ENCODE results near the gene CABP2.
"Not testable (repeated sequence)": the region's sequence is repeated elsewhere in the genome, so short reads cannot be mapped to it uniquely, and the experiment has no call there.

CABP2 gene

DNA sequence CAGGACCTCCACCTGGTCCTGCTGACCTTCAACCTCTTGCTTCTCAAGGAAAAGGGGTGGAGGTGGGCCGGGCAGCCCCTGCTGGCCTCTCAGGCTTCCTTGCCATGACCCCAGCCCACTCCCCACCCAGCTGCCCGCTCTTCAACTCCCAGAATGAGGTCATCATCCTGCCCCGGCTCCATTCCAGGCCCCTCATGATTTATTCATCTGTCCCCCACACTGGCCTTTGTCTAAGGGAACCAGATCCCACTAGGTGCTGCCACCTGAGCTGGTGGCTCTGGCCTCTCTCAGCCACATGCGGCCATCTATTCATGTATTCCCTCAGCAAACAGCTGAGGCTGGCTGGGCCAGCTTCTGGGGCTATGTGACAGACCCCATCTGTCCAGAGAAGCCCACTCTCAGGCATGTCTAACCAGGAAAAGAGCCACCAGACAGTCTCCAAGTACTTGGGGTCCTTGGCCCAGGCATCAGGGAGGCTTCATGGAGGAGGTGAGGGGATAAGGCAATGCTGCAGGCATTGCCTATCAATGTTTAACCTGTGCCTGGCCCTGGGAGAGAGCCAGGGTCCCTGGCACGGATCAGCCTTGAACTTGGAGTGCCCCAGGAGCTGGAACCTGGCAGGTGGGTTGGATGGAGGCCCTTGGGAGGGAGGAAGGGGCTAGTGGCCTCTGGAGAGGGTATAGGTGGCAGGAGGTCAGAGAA is 2.2 kb upstream of the CABP2 start:
- Histone ChIP-seq H3K36me3 (ENCODE audit: insufficient read depth, low read length) (no peaks in the 10 kb centered on the region), H3K9me3 (ENCODE audit: control insufficient read depth, insufficient read depth, low read length) (no peaks in the 10 kb centered on the region), H3K4me1 (ENCODE audit: insufficient read depth, low read length) (no peaks in the 10 kb centered on the region), H3K9ac (ENCODE audit: low read depth, low read length) (no peak overlapping the region)

DNA sequence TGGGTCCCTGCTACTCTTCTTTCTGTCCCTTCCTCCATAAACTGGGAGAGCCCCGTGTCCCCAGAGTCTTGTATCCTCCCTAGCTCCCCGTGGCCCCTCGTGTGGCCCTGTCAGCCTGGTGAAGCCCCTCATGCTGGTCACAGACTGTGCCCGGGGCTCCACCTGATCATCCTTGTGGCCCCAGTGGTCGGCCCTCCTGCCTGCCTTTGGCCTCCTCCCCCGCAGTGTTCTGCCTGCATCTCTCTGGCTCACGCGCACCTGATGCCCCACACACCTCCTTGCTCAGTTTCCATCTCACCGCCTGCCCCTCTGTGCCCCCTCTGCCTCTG is 1.2 kb upstream of the CABP2 start:
- no peaks in the 10 kb centered on the region for H3K4me1 ChIP-seq (ENCODE audit: insufficient read depth, low read length)
- H3K9me3 ChIP-seq (ENCODE audit: control insufficient read depth, insufficient read depth, low read length), result no peaks in the 10 kb centered on the region
- no peaks in the 10 kb centered on the region for H3K36me3 ChIP-seq (ENCODE audit: insufficient read depth, low read length)
- no peak overlapping the region for H3K9ac ChIP-seq (ENCODE audit: low read depth, low read length)

DNA sequence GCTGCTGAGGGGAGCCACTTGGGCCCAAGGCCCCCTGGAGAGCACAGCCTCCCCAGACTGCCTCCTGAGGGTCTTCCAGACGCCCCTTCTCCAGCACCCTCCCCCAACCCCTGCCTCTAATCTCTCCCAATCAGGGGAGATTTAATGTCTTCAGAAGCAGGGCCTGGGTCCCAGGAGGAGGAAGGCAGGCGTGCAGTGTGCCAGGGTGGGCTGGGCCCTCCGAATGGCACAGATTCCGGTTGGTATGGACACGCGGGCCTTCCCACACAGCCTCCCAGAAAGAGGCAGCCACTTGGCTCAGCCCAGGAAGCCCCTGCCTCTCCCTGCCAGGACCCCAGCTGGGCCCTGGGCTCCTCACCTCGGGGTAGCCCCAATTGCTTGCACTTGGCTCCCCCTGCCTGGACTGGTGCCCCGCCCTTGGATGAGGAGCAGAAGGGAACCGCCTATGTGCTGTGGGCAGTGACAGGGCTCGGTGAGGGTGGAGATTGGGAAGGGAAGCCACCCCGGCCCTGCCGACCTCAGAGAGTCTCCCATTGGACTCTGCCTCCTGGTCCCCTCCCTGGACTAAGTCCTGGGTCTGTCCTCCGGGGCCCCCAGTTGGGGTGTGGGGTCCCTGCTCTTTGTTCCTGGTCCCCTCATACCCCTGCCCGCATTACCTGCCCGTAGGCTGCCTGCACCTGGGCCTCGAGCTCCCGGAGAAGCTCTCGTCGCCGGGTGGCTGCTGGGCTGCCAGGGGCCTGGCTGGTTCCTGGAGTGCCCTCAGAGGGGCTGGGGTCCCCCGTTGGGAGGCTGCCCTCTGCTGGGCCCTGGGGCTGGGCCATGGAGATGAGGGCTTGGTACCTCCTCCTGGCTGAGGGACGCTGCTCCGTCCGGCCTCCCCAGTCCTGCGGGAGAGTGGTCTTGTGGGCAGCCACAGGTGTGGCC is 572 bp upstream of the CABP2 start:
- H3K4me1 ChIP-seq (ENCODE audit: insufficient read depth, low read length), result no peaks in the 10 kb centered on the region
- no peak overlapping the region for H3K9ac ChIP-seq (ENCODE audit: low read depth, low read length)
- no peaks in the 10 kb centered on the region for H3K36me3 ChIP-seq (ENCODE audit: insufficient read depth, low read length)
- no peaks in the 10 kb centered on the region for H3K9me3 ChIP-seq (ENCODE audit: control insufficient read depth, insufficient read depth, low read length)

DNA sequence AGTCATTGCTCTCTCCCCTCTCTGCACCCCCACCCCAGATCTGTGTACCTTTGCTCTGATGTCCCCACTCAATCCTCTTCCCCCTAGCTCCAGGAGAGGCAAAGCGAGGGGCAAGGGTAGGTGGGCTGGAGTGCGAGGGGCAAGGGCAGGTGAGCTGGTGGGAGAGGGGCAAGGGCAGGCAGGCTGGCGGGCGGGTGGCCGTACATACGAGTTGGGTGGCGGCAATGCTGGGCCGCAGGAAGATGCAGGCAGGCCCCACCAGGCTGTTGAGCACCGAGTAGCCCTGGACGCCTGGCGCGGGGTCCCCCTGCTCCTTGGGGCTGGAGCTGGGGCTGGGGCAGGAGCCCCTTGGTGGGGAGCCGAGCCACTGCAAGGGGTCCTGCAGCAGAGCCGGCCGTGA is 908 bp downstream of the CABP2 start:
- no peaks in the 10 kb centered on the region for H3K9me3 ChIP-seq (ENCODE audit: control insufficient read depth, insufficient read depth, low read length)
- no peaks in the 10 kb centered on the region for H3K4me1 ChIP-seq (ENCODE audit: insufficient read depth, low read length)

DNA sequence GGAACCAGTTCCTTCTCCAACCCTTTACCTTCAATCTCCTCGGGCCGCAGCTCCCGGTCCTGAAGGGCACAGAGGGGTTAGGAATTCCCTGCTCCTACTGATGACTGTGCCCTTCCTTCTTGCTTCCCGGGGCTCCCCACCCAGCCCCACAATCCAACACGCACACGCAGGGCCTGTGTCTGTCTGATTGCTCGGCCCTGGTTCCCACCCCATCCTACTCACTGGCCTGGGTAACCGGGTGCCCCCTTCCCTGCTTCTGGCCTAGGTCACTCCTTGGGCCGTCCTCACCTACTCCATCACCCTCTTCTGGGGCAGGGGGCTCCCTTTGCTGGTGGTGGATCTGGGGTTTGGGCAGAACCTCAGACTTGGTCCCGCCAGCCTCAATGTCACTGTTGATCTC is 1.3 kb downstream of the CABP2 start:
- H3K36me3 ChIP-seq (ENCODE audit: insufficient read depth, low read length), result no peaks in the 10 kb centered on the region
- H3K9me3 ChIP-seq (ENCODE audit: control insufficient read depth, insufficient read depth, low read length), result no peaks in the 10 kb centered on the region
- no peak overlapping the region for H3K9ac ChIP-seq (ENCODE audit: low read depth, low read length)
- H3K4me1 ChIP-seq (ENCODE audit: insufficient read depth, low read length), result no peaks in the 10 kb centered on the region

More for the DNA sequence above, 908 bp downstream of the CABP2 start:
- Histone ChIP-seq H3K36me3 (ENCODE audit: insufficient read depth, low read length) (no peaks in the 10 kb centered on the region), H3K9ac (ENCODE audit: low read depth, low read length) (no peak overlapping the region)

DNA sequence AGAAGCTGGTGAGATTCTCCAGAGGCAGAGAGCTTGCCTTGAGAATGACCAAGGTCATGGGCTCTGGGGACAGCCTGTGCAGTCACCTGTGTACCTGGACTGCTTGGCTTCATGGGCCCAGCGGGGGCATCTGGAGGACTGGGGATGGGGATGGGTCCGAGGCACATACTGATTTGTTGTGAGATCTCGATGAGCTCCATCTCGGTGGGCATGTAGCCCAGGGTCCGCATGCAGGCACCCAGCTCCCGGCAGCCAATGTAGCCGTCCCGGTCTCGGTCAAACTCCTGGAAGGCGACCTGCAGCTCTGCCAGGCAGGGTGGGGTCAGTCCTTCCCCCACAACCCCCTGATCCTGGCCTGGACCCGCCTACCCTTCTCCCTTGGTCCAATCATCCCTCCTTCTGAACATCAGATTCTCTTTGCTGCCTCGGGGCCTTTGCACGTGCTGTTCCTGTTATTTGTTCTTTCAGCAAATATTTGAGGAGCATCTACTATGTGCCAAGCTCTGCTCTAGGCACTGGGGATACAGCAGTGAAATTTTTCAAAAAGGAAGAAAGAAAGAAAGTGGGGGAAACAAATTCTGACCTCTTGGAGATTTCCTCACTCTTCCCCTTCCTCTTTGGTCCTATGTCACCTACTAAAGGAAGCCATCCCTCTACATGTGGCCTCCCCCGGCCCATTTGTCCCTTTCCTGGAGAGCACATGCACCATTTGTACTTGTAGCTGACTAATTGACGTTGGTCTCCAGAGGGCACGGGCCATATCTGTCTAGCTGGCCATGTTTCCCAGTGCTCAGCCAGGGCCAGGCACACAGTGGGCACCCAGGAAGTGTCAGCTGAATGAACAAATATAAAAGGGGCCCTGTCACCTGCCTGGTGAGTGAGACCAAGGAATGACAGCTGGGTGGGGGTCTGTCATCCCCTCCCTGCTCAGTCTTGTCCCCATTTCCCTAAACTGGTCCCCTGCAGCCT is 2.1 kb downstream of the CABP2 start:
- no peaks in the 10 kb centered on the region for H3K36me3 ChIP-seq (ENCODE audit: insufficient read depth, low read length)
- no peaks in the 10 kb centered on the region for H3K9me3 ChIP-seq (ENCODE audit: control insufficient read depth, insufficient read depth, low read length)
- H3K4me1 ChIP-seq (ENCODE audit: insufficient read depth, low read length), result no peaks in the 10 kb centered on the region
- no peak overlapping the region for H3K9ac ChIP-seq (ENCODE audit: low read depth, low read length)

DNA sequence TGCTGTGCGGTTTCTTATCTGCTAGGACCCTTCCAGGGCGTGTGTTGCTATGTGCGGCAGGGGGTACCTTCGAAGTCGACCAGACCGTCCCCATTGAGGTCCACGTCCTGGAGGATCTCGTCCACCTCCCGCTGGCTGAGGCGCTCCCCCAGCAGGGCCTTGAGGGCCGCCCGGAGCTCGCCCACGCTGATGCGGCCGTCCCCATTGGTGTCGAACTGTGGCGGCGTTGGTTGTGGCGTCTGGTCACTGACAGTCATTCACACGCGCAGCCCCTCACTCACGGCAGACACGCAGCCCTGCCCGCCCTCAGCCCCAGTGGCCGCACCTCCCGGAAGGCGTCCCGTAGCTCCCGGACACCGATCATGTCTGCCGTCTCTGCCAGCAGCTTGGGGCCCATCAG is 3.5 kb downstream of the CABP2 start:
- Histone ChIP-seq H3K9me3 (ENCODE audit: control insufficient read depth, insufficient read depth, low read length) (no peaks in the 10 kb centered on the region), H3K4me1 (ENCODE audit: insufficient read depth, low read length) (no peaks in the 10 kb centered on the region), H3K9ac (ENCODE audit: low read depth, low read length) (no peak overlapping the region), H3K36me3 (ENCODE audit: insufficient read depth, low read length) (no peaks in the 10 kb centered on the region)

DNA sequence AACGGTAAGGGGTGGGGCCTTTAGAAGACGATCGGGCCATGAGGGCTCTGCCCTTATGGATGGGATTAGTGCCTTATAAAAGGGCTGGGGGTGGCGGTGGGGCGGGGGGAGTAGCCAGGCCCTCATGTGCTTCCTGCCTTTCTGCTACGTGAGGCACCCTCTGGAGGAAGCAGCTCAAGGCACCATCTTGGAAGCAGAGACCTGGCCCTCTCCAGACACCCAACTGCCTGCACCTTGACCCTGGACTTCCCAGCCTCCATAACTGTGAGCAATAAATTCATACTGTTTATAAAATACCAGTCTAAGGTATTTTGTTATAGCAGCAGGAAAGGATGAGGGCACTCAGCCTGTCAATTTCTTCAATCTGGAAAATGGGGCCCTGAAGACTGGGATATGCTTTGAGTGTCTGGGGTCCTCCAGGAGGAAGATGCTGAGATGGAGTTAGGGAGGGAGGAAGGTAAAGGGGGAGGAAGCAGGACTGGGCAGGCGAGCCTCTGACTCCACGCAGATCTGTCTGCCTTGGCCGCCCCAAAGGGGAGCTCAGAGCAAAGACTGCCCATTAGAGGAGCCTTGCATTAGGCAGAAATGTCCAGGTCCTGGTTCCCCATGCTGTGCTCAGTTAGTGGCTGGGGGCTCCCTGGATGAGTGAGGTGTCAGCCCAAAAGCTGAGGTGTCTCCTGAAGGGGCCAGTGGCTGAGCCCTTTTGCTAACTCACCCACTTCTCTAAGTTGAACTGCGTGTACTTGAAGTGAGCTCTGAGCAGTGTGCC is 5.3 kb downstream of the CABP2 start:
- Histone ChIP-seq H3K4me1 (ENCODE audit: insufficient read depth, low read length) (no peaks in the 10 kb centered on the region), H3K9ac (ENCODE audit: low read depth, low read length) (no peak overlapping the region), H3K9me3 (ENCODE audit: control insufficient read depth, insufficient read depth, low read length) (no peaks in the 10 kb centered on the region), H3K36me3 (ENCODE audit: insufficient read depth, low read length) (no peaks in the 10 kb centered on the region)

DNA sequence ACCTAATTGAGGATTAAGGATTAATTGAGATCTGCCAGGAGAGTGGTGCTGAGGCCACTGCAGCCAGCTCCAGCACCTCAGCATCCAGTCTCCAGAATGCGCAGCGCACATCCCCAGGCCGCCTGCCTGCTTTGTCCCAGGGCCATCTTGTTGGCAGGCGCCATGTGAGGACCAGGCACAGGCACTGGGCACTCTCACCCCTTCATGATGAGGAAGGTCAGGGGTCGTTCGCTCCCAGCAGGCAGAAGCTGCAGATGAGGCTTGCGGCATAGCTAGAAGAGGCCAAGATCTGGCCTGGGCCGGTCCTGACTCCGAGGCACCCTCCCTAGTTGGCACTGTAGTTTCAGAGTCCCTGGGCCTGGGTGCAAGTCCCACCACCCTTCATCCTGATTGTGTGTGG is 6.4 kb downstream of the CABP2 start:
- no peaks in the 10 kb centered on the region for H3K9me3 ChIP-seq (ENCODE audit: control insufficient read depth, insufficient read depth, low read length)
- no peaks in the 10 kb centered on the region for H3K36me3 ChIP-seq (ENCODE audit: insufficient read depth, low read length)
- H3K9ac ChIP-seq (ENCODE audit: low read depth, low read length), result no peak overlapping the region
- no peaks in the 10 kb centered on the region for H3K4me1 ChIP-seq (ENCODE audit: insufficient read depth, low read length)

DNA sequence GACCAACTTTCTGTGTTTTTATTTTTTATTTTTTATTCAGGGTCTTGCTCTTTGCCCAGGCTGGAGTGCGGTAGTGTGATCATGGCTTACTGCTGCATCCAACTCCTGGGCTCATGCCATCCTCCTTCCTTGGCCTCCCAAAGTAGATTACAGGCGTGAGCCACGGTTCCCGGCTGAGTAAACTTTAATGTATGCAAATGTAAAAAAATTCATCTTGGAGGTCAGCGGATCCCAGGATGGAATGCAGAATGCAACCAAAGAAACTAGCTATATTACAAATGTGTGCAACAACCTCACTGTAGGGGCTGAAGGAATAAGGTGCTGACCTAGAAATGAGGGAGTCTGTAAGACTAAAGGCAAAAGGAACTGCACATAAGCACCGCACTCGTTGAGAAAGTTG is 9.1 kb downstream of the CABP2 start:
- Histone ChIP-seq H3K4me1 (ENCODE audit: insufficient read depth, low read length) (no peaks in the 10 kb centered on the region), H3K9ac (ENCODE audit: low read depth, low read length) (no peak overlapping the region), H3K36me3 (ENCODE audit: insufficient read depth, low read length) (no peaks in the 10 kb centered on the region), H3K9me3 (ENCODE audit: control insufficient read depth, insufficient read depth, low read length) (no peaks in the 10 kb centered on the region)

DNA sequence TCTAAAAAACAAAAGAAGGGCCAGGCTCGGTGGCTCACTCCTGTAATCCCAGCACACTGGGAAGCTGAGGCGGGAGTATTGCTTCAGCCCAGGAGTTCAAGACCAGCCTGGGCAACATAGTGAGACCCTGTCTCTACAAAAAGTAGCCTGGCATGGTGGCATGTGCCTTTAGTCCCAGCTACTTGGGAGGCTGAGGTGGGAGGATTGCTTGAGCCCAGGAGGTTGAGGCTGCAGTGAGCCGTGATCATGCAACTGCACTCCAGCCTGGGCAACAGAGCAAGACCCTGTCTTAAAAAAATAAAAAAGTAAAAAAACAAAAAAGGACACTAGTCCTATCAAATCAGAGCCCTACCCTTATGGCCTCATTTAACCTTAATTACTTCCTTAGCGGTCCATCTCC is 11.7 kb downstream of the CABP2 start:
- not testable (repeated sequence) for H3K9ac ChIP-seq (ENCODE audit: low read depth, low read length); H3K4me1 ChIP-seq (ENCODE audit: insufficient read depth, low read length); H3K9me3 ChIP-seq (ENCODE audit: control insufficient read depth, insufficient read depth, low read length); H3K36me3 ChIP-seq (ENCODE audit: insufficient read depth, low read length)

DNA sequence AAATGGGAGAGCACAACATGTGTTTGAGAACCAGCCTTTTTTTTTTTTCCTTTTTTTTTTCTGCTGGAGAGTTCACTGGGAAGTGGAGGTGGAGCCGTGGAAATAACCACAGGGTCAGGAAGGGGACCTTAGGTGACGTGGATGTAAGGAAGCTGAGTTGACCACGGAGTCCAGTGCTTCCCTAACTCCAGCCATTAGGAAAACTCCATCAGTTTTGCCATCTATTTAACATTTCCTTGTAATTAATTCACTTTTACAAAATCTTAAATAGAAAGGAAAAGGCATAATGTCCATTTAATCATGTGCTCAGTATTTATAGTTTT is 13.3 kb downstream of the CABP2 start:
- peaks cover 7% of the 10 kb centered on the region; the same call in 1 of the 2 replicates for H3K4me1 ChIP-seq (ENCODE audit: insufficient read depth, low read length)
- H3K9me3 ChIP-seq (ENCODE audit: control insufficient read depth, insufficient read depth, low read length), result no peaks in the 10 kb centered on the region
- no peak overlapping the region for H3K9ac ChIP-seq (ENCODE audit: low read depth, low read length)
- H3K36me3 ChIP-seq (ENCODE audit: insufficient read depth, low read length), result no peaks in the 10 kb centered on the region

DNA sequence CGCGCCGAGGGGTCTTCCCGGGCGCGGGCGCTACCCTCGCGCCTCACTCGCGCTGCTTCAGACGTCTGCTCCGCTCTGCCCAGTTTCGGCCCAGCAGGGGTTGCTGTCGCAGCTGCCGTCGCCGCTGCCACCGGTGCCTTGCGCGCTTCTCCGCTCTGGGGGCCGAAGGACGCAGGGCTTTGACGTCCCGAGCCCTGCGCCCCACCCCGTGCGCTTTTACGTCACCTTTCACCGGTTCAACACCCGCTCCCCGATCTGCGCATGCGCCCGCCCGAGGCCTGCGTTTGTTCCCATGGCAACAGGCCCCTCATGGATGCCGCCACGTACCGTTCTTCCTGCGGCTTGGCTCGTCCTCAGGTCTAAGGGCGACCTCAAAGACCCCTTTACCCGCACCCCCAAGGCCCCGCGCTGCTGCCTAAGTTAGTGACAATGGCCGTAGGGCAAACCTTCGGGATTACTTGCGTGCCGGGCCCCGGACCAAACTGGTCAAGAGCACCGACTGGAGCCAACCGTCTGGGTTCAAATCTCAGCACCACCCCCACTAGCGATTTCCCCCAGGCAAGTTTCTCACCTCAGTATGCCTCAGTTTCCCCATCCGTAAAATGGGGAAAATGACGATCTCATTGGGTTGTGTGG is 14.6 kb downstream of the CABP2 start:
- H3K36me3 ChIP-seq (ENCODE audit: insufficient read depth, low read length), result no peaks in the 10 kb centered on the region
- peak overlapping the region; percentile 94 for H3K9ac ChIP-seq (ENCODE audit: low read depth, low read length)
- H3K9me3 ChIP-seq (ENCODE audit: control insufficient read depth, insufficient read depth, low read length), result no peaks in the 10 kb centered on the region
- H3K4me1 ChIP-seq (ENCODE audit: insufficient read depth, low read length), result peaks cover 7% of the 10 kb centered on the region; the same call in 1 of the 2 replicates
